ENCODE data around the gene TDRD3.

- no peak for TF ChIP-seq CTCF (conservative IDR thresholded peaks at IDR 0.05 in 1 of 2, IDR thresholded peaks at IDR 0.05 in 1 of 2; ENCODE audit: extremely low read depth in 1 of 2, insufficient read depth in 1 of 2, low read depth in 1 of 2, low read length in 2 of 2)
- no peak for TF ChIP-seq EZH2 (IDR thresholded peaks at IDR 0.05; ENCODE audit: borderline replicate concordance, low read length)
These were observed 16.0 kb downstream of the TDRD3 start for GRCh38 chr13:60412909-60413616.

Data from mammary epithelial cell (primary cell).